LNCAP (cell line): Measurements from ENCODE around the gene RPL37A.

ENCODE experiments used
- CTCF ChIP-seq: fragments of 450-650 bp; IDR thresholded peaks from 2 replicates; pipeline ENCODE4 v1.5.1; 2017; ENCODE audit warnings: mild to moderate bottlenecking

The RPL37A gene

GRCh38 chr2:216546641-216547403 is 48.2 kb downstream of the RPL37A start:
- no peak for TF ChIP-seq CTCF

GRCh38 chr2:216548901-216549331 is 50.3 kb downstream of the RPL37A start:
- TF ChIP-seq CTCF, result no peak

GRCh38 chr2:216549926-216550690 is 51.5 kb downstream of the RPL37A start:
- TF ChIP-seq CTCF, result no peak

GRCh38 chr2:216551234-216552068 is 52.8 kb downstream of the RPL37A start:
- TF ChIP-seq CTCF, result no peak

GRCh38 chr2:216553093-216553478 is 54.4 kb downstream of the RPL37A start:
- TF ChIP-seq CTCF, result no peak
